Caco-2 (cell line): ENCODE data around the gene YJU2. TPM values are rescaled to one million over a fixed set of nuclear protein-coding genes. Genes with fewer than 3 reads are reported as not detected.

Experiments
- BruUV-seq: library from RNA; stranded (reverse); fragments of 400-500 nt; replicated peaks from 2 replicates; lab custom pipeline; 2021; lab: Mats Ljungman, UMichigan
- CTCF ChIA-PET: fragments of 300-600 bp; sonication (Branson Sonifier 250); formaldehyde crosslinking; loops from one replicate; lab custom pipeline; 2022; ENCODE audit warnings: antibody characterized with exemption; lab: Charles Lee
- POLR2A ChIA-PET: fragments of 300-600 bp; sonication (Branson Sonifier 250); formaldehyde crosslinking; loops from one replicate; lab custom pipeline; 2022; ENCODE audit warnings: antibody characterized with exemption; lab: Charles Lee
- DNase-seq, 2 experiments: peaks; one replicate each; pipeline versions ENCODE4 v3.0.0 to v3.0.0-alpha.2; 2020 to 2022
- H3K27me3 ChIP-seq: replicated peaks from 2 replicates; pipeline ENCODE4 v1.6.0; 2011; ENCODE audit warnings: low read length; ENCODE audit not compliant: control insufficient read depth, insufficient read depth
- H3K36me3 ChIP-seq: 2 replicates; pipeline ENCODE4 v1.5.1; 2011; ENCODE audit warnings: low read length; ENCODE audit not compliant: control insufficient read depth, insufficient read depth
- H3K4me1 ChIP-seq: fragments of 250-450 bp; sonication (Bioruptor Pico); 2 replicates; pipeline ENCODE4 v1.5.1; 2020; ENCODE audit warnings: mild to moderate bottlenecking
- H3K4me3 ChIP-seq: 2 replicates; pipeline ENCODE4 v1.5.1; 2011; ENCODE audit warnings: low read depth, mild to moderate bottlenecking, control low read depth, low read length
- H3K9me3 ChIP-seq: fragments of 250-450 bp; sonication (Bioruptor Pico); 2 replicates; pipeline ENCODE4 v1.5.1; 2020; ENCODE audit warnings: mild to moderate bottlenecking, moderate library complexity
- H3K27ac Mint-ChIP-seq: one replicate; pipeline ENCODE4 v1.8.0; 2022; ENCODE audit warnings: mixed read lengths; ENCODE audit not compliant: unreplicated experiment
- H3K27me3 Mint-ChIP-seq: one replicate; pipeline ENCODE4 v1.8.0; 2022; ENCODE audit warnings: mixed read lengths; ENCODE audit not compliant: insufficient read depth, unreplicated experiment
- H3K36me3 Mint-ChIP-seq: one replicate; pipeline ENCODE4 v1.8.0; 2022; ENCODE audit warnings: mild to moderate bottlenecking, mixed read lengths; ENCODE audit not compliant: insufficient read depth, unreplicated experiment
- H3K4me1 Mint-ChIP-seq: one replicate; pipeline ENCODE4 v1.8.0; 2022; ENCODE audit warnings: low read depth, mixed read lengths; ENCODE audit not compliant: unreplicated experiment
- H3K4me3 Mint-ChIP-seq: one replicate; pipeline ENCODE4 v1.8.0; 2022; ENCODE audit warnings: mild to moderate bottlenecking, moderate library complexity, mixed read lengths; ENCODE audit not compliant: unreplicated experiment
- H3K9me3 Mint-ChIP-seq: one replicate; pipeline ENCODE4 v1.8.0; 2022; ENCODE audit warnings: mixed read lengths; ENCODE audit not compliant: unreplicated experiment
- intact Hi-C: fragments of 100-400 bp; cut with micrococcal nuclease; formaldehyde crosslinking; loops from one replicate; pipeline ENCODE4 v1.10.0; 2022; ENCODE audit not compliant: unreplicated experiment
- total RNA-seq: library from RNA; stranded (reverse); gene quantifications from 2 replicates; pipeline ENCODE4 v1.2.3, GENCODE V29; 2022
- TF ChIP-seq, protein P1 (sequence below), 2 experiments: fragments of 200-600 bp in 1 of 2; IDR thresholded peaks; 1 replicate in 1 of 2; 2 replicates in 1 of 2; pipeline versions ENCODE4 v1.5.1 to v1.8.0; 2011 to 2022; ENCODE audit warnings: antibody characterized with exemption in 1 of 2, control low read depth in 1 of 2, inconsistent platforms in 1 of 2, low read depth in 1 of 2, low read length in 1 of 2, mild to moderate bottlenecking in 1 of 2, moderate library complexity in 1 of 2; ENCODE audit not compliant: insufficient read depth in 1 of 2, severe bottlenecking in 1 of 2, unreplicated experiment in 1 of 2

YJU2 gene
- total RNA-seq, 1 experiment from 2014 or later, result 19.5 TPM

DNA sequence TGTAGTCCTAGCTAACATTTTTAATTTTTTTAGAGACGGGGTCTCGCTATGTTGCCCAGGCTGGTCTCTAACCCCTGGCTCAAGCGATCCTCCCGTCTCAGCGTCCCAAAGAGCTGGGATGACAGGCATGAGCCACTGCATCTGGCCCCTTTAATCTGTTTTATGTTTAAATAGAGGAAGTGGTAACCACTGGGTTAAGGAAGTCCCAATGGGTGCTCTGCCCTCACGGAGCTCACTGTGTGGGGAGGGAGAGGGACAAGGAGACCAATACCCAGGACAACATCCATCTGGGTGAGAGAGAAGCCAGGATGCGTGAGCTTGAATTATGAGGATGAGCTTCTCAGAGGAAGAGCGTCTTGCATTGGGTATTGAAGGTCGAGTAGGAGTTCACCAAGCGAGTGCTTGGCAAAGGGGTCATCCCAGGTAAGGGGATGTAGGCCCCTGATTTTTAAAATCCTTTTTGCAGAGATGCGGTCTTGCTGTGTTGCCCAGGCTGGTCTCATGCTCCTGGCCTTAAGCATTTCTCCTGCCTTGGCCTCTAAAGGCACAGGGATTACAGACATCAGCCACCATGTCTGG is 13.8 kb downstream of the YJU2 start:
- intact Hi-C loops, result no loop called here
- Histone ChIP-seq H3K36me3 (no peaks in the 10 kb centered on the region), H3K9me3 (no peaks in the 10 kb centered on the region), H3K4me1 (no peaks in the 10 kb centered on the region), H3K4me3 (no peak overlapping the region), H3K27me3 (no peaks in the 10 kb centered on the region)
- H3K4me3 Mint-ChIP-seq, result no peak overlapping the region
- ChIA-PET CTCF (no interaction called here), POLR2A (interaction anchor here (0.6 kb wide), 1 partner anchor 190 kb away, joined by 10 read pairs; no protein-coding TSS in a partner anchor)
- H3K36me3 Mint-ChIP-seq, result peaks cover 32% of the 10 kb centered on the region
- no peaks in the 10 kb centered on the region for H3K27me3 Mint-ChIP-seq
- DNase-seq, result no peak
- H3K4me1 Mint-ChIP-seq, result no peaks in the 10 kb centered on the region
- no peaks in the 10 kb centered on the region for H3K9me3 Mint-ChIP-seq
- BruUV-seq, result no TSS peak
- TF ChIP-seq, protein P1, sequence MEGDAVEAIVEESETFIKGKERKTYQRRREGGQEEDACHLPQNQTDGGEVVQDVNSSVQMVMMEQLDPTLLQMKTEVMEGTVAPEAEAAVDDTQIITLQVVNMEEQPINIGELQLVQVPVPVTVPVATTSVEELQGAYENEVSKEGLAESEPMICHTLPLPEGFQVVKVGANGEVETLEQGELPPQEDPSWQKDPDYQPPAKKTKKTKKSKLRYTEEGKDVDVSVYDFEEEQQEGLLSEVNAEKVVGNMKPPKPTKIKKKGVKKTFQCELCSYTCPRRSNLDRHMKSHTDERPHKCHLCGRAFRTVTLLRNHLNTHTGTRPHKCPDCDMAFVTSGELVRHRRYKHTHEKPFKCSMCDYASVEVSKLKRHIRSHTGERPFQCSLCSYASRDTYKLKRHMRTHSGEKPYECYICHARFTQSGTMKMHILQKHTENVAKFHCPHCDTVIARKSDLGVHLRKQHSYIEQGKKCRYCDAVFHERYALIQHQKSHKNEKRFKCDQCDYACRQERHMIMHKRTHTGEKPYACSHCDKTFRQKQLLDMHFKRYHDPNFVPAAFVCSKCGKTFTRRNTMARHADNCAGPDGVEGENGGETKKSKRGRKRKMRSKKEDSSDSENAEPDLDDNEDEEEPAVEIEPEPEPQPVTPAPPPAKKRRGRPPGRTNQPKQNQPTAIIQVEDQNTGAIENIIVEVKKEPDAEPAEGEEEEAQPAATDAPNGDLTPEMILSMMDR (IDR thresholded peaks at IDR 0.05; ENCODE audit: insufficient read depth in 1 of 2, low read depth in 1 of 2, low read length in 1 of 2, severe bottlenecking in 1 of 2, unreplicated experiment in 1 of 2), result no peak
- H3K27ac Mint-ChIP-seq, result no peak overlapping the region

DNA sequence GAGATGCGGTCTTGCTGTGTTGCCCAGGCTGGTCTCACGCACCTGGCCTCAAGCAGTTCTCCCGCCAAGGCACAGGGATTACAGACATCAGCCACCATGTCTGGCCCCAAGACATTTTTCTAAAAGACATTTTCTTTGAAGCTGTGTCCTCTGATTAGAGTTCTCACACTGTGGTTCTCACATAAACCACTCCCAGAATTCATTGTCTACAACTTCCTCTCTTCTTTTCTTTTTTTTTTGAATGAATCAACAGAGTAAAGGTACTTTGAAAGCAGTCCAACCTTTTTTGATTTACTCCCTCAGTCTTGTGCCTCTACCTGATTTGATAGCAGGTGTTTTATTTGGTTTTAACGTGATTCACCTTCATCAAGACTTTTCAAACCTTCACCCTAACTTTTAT is 17.9 kb downstream of the YJU2 start:
- no peak overlapping the region for H3K4me3 ChIP-seq
- TF ChIP-seq, protein P1 (IDR thresholded peaks at IDR 0.05; ENCODE audit: insufficient read depth in 1 of 2, low read depth in 1 of 2, low read length in 1 of 2, severe bottlenecking in 1 of 2, unreplicated experiment in 1 of 2), result no peak
- peaks cover 17% of the 10 kb centered on the region for H3K36me3 Mint-ChIP-seq
- peaks cover 2% of the 10 kb centered on the region for H3K36me3 ChIP-seq
- no peak for DNase-seq
- H3K9me3 ChIP-seq, result no peaks in the 10 kb centered on the region
- H3K27ac Mint-ChIP-seq, result no peak overlapping the region
- H3K4me3 Mint-ChIP-seq, result no peak overlapping the region
- no peaks in the 10 kb centered on the region for H3K9me3 Mint-ChIP-seq
- no peaks in the 10 kb centered on the region for H3K27me3 Mint-ChIP-seq
- intact Hi-C loops, result no loop called here
- H3K4me1 ChIP-seq, result no peaks in the 10 kb centered on the region
- CTCF ChIA-PET, result no interaction called here
- H3K4me1 Mint-ChIP-seq, result no peaks in the 10 kb centered on the region
- no peaks in the 10 kb centered on the region for H3K27me3 ChIP-seq
- BruUV-seq, result no TSS peak
- POLR2A ChIA-PET, result no interaction called here

DNA sequence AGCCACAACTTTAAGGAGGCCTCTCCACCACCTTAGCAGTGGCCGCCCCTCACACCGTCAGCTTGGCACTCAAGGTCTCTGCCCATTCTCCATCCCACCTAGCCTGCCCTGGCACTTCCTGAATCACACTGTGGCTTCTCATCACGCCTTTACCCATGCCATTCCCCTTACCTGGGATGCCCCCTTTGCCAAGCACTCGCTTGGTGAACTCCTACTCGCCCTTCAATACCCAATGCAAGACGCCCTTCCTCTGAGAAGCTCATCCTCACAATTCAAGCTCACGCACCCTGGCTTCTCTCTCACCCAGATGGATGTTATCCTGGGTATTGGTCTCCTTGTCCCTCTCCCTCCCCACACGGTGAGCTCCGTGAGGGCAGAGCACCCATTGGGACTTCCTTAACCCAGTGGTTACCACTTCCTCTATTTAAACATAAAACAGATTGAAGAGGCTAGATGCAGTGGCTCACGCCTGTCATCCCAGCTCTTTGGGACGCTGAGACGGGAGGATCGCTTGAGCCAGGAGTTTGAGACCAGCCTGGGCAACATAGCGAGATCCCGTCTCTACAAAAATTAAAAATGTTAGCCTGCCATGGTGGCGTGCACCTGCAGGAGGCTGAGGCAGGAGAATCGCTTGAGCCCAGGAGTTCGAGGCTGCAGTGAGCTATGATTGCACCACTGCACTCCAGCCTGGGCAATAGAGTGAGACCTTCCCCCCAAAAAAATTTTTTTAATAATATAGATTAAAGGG is 19.5 kb downstream of the YJU2 start:
- CTCF ChIA-PET, result interaction anchor here (0.6 to 2.8 kb wide), 16 partner anchors 9 to 259 kb away, joined by 3 to 45 read pairs (median 4); partner anchors contain the start of genes CHAF1A, MPND, SH3GL1 and STAP2
- TF ChIP-seq, protein P1 (IDR thresholded peaks at IDR 0.05; ENCODE audit: insufficient read depth in 1 of 2, low read depth in 1 of 2, low read length in 1 of 2, severe bottlenecking in 1 of 2, unreplicated experiment in 1 of 2), result no peak
- no peak for DNase-seq
- H3K4me3 Mint-ChIP-seq, result no peak overlapping the region
- BruUV-seq, result no TSS peak
- no peaks in the 10 kb centered on the region for H3K4me1 Mint-ChIP-seq
- intact Hi-C loops, result no loop called here
- POLR2A ChIA-PET, result interaction anchor here (1.0 kb wide), 1 partner anchor 76 kb away, joined by 3 read pairs; no protein-coding TSS in a partner anchor
- H3K36me3 Mint-ChIP-seq, result peaks cover 13% of the 10 kb centered on the region
- Histone ChIP-seq H3K36me3 (peaks cover 2% of the 10 kb centered on the region), H3K4me1 (no peaks in the 10 kb centered on the region), H3K4me3 (no peak overlapping the region), H3K27me3 (no peaks in the 10 kb centered on the region), H3K9me3 (no peaks in the 10 kb centered on the region)
- no peaks in the 10 kb centered on the region for H3K9me3 Mint-ChIP-seq
- no peaks in the 10 kb centered on the region for H3K27me3 Mint-ChIP-seq
- no peak overlapping the region for H3K27ac Mint-ChIP-seq
